ENCODE data around the gene SLC27A1. TPM values are rescaled to one million over a fixed set of nuclear protein-coding genes. Genes with fewer than 3 reads are reported as not detected.

The SLC27A1 gene
- total RNA-seq, 4 donors from 2014 or later: 30.6 to 58.2 (median 43.6) TPM

DNA sequence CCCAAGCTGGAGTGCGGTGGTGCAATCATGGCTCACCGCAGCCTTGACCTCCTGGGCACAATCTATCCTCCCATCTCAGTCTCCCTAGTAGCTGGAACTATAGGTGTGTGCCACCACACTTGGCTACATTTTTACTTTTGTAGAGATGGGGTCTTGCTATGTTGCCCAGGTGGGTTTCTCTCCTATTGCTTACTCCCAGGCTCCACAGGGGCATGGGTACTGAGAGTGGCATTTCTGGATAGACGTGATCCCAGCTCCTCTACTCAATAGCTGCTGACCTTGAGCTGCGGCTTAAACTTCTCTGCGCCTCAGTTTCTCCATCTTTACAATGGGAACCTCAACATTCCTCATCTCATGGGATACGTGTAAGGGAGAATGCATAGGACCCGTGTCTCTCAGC is 38.9 kb upstream of the SLC27A1 start:
- 90 to 95% methylated on average over 7 of the region's 7 CpGs for WGBS, 2 donors
- DNase-seq (ENCODE audit: low spot score in 2 of 2): no peak
- H3K4me3 ChIP-seq (ENCODE audit: low read depth, poor library complexity, severe bottlenecking): no peak overlapping the region
- intact Hi-C loops (cut with DNase I; ENCODE audit: low total_unique reads): no loop called here
- TF ChIP-seq, protein P1, sequence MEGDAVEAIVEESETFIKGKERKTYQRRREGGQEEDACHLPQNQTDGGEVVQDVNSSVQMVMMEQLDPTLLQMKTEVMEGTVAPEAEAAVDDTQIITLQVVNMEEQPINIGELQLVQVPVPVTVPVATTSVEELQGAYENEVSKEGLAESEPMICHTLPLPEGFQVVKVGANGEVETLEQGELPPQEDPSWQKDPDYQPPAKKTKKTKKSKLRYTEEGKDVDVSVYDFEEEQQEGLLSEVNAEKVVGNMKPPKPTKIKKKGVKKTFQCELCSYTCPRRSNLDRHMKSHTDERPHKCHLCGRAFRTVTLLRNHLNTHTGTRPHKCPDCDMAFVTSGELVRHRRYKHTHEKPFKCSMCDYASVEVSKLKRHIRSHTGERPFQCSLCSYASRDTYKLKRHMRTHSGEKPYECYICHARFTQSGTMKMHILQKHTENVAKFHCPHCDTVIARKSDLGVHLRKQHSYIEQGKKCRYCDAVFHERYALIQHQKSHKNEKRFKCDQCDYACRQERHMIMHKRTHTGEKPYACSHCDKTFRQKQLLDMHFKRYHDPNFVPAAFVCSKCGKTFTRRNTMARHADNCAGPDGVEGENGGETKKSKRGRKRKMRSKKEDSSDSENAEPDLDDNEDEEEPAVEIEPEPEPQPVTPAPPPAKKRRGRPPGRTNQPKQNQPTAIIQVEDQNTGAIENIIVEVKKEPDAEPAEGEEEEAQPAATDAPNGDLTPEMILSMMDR (IDR thresholded peaks at IDR 0.05): no peak
- TF ChIP-seq POLR2A (IDR thresholded peaks at IDR 0.05): no peak

DNA sequence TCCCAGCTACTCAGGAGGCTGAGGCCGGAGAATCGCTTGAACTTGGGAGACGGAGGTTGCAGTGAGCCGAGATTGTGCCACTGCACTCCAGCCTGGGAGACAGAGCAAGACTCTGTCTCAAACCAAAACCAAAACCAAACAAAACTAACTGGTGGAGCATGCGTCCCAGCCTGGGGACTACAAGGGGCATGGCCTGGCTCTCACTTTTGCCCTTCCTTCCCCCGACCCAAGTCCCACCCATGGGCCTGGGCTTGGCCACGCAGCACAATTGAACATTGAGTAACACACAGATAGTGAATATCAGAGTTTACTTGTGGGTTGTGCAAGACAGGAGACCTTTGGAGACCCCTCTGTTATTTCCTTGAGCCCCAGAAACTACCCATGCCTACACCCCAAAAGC is 35.1 kb upstream of the SLC27A1 start:
- WGBS, 2 donors: 84 to 90% methylated on average over 7 of the region's 7 CpGs
- no peak overlapping the region for H3K4me3 ChIP-seq (ENCODE audit: low read depth, poor library complexity, severe bottlenecking)
- no peak for DNase-seq (ENCODE audit: low spot score in 2 of 2)
- intact Hi-C loops (cut with DNase I; ENCODE audit: low total_unique reads): no loop called here
- TF ChIP-seq POLR2A (IDR thresholded peaks at IDR 0.05): no peak
- TF ChIP-seq, protein P1 (IDR thresholded peaks at IDR 0.05): no peak

DNA sequence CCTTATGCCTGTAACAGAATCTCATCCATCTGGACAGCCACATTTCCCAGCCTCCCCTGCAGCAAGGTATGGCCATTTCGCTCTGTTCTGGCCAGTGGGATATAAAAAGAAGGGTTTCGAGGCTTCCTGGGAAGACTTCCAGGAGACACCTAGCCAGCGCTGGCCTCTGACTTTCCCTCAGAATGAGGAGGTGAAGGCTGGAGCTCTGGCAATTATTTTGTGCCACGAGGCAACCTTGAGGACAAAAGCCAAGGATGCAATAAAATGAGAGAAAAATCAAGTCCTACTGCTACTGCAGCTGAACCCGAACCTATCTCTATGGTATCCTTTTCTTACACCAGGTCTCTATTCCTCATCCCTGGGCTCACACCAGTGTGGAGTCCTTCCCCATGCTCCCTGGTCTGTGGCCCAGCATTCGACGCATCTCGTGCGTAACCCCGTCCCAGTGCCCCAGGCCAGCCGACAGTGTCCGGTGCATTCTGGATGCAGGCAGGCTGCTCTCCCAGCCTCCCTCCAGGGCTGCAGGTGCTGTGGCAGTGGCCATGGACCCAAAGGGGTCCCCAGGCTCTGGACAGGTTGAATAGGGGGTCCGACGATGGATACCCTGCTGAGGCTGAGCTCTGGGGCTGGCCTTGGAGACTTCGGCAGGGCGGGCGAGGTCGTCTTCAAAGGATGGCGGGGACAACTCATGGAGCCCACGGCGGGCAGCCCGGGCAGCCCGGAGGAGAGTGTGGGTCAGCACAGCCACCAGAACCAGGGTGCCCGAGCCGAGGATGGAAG is 34.0 kb upstream of the SLC27A1 start:
- intact Hi-C loops (cut with DNase I; ENCODE audit: low total_unique reads): no loop called here
- WGBS, 2 donors: 96 to 98% methylated on average over 25 of the region's 25 CpGs
- no peak overlapping the region for H3K4me3 ChIP-seq (ENCODE audit: low read depth, poor library complexity, severe bottlenecking)
- TF ChIP-seq, protein P1 (IDR thresholded peaks at IDR 0.05): no peak
- TF ChIP-seq POLR2A (IDR thresholded peaks at IDR 0.05): no peak
- DNase-seq (ENCODE audit: low spot score in 2 of 2): no peak

DNA sequence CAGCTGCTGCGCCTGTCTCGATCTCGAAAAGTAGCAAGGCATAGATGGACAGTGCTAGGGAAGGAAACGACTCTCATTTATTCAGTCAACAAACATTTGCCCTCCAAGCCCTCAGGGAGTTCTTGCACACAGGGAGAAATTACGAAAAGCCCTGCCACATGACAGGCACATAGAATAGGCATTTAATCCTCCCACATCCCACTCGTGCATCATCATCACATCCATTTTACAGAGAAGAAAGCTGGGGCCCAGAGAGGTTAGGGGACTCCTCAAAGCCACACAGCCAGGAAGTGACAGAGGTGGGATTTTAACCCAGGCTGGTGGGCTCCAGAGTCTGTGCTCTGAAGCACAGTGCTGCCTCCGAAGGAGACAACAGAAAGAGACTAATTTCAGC is 33.5 kb upstream of the SLC27A1 start:
- no peak overlapping the region for H3K4me3 ChIP-seq (ENCODE audit: low read depth, poor library complexity, severe bottlenecking)
- no peak for DNase-seq (ENCODE audit: low spot score in 2 of 2)
- 83 to 89% methylated on average over 7 of the region's 7 CpGs for whole genome bisulfite sequencing, 2 donors
- TF ChIP-seq, protein P1 (IDR thresholded peaks at IDR 0.05): no peak
- no peak for TF ChIP-seq POLR2A (IDR thresholded peaks at IDR 0.05)
- intact Hi-C loops (cut with DNase I; ENCODE audit: low total_unique reads): no loop called here

DNA sequence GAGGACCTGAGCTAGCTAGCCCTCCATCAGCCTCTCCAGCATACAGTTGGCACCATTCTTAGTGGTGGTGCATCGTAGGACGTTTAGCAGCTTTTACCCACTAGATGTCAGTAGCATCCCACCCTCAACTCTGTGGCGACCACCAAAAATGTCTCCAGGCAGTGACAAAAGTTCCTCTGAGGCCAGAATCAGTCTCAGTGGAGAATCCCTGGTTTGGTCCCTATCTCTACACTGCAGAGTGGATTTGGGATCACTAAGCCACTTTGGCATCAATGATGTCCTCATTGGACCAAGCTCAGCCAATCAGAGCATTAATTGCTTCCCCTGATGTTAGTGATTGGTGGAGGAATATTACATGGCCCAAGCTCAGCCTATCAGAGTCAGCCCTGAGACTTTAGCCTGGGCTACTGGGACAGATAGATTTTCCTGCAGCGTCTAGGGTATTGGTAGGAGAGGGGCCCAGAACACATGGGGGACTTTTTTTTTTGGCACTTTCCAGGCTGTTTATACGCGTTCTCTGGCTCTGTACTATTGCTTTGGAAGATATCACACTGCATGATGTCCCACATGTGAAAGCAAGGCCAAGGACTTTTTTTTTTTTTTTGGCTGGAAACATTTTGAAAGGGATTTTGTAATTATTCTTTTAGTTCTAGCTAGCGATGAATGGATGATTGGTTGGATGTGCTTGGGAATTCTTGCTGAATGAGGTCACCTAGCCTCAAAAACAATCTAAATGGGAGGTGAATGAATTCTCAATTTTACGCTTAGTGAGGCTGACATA is 28.9 kb upstream of the SLC27A1 start:
- WGBS, 2 donors: 34 to 44% methylated on average over 8 of the region's 8 CpGs
- no peak for DNase-seq (ENCODE audit: low spot score in 2 of 2)
- TF ChIP-seq POLR2A (IDR thresholded peaks at IDR 0.05): no peak
- TF ChIP-seq, protein P1 (IDR thresholded peaks at IDR 0.05): no peak
- H3K4me3 ChIP-seq (ENCODE audit: low read depth, poor library complexity, severe bottlenecking): no peak overlapping the region
- intact Hi-C loops (cut with DNase I; ENCODE audit: low total_unique reads): no loop called here

Data from lower leg skin (tissue), 4 donors.